ENCODE measurements around the gene PMPCA. TPM values are rescaled to one million over a fixed set of nuclear protein-coding genes. Genes with fewer than 3 reads are reported as not detected.

The PMPCA gene
- polyA plus RNA-seq, 1 donor (not counting 4 experiments of a cell fraction or from before 2014, with no cell fraction given): 85.9 TPM

GRCh38 chr9:136442265-136442664, 31.8 kb downstream of the PMPCA start:
- H3K9ac ChIP-seq (ENCODE audit: control insufficient read depth, extremely low read depth, insufficient read depth, low read length): no peak overlapping the region
- H4K20me1 ChIP-seq (ENCODE audit: control insufficient read depth, extremely low read depth, insufficient read depth, low read length): peaks cover 9% of the 10 kb centered on the region
- DNase-seq (ENCODE audit: low read depth, low spot score) (no peak), FAIRE-seq (no peak)
- no peak overlapping the region for H3K27ac ChIP-seq (ENCODE audit: control insufficient read depth, insufficient read depth, low read length)
- H3K9me3 ChIP-seq (ENCODE audit: control insufficient read depth, low read depth, low read length): no peaks in the 10 kb centered on the region
- H3K4me2 ChIP-seq (ENCODE audit: control insufficient read depth, extremely low read depth, insufficient read depth, low read depth, low read length): no peak overlapping the region
- peaks cover 23% of the 10 kb centered on the region for H3K79me2 ChIP-seq (ENCODE audit: control insufficient read depth, insufficient read depth, low read length)
- dilution Hi-C loops (cut with MboI; ENCODE audit: extremely low pct_ligation_motif_present, low sequenced_read_pairs): no loop called here
- no peaks in the 10 kb centered on the region for H3K9me1 ChIP-seq (ENCODE audit: control insufficient read depth, extremely low read depth, insufficient read depth, low read length)
- no peak for TF ChIP-seq EZH2 (IDR thresholded peaks at IDR 0.05; ENCODE audit: low read length)
- no peak for TF ChIP-seq CTCF (optimal IDR thresholded peaks at IDR 0.05 in 1 of 3, IDR thresholded peaks at IDR 0.05 in 1 of 3, conservative IDR thresholded peaks at IDR 0.05 in 1 of 3; ENCODE audit: extremely low read depth in 1 of 3, insufficient read depth in 2 of 3, low read length in 3 of 3)
- H3K4me3 ChIP-seq (ENCODE audit: control insufficient read depth in 2 of 3, extremely low read depth in 1 of 3, insufficient read depth in 2 of 3, low read depth in 1 of 3, low read length in 3 of 3): no peak overlapping the region
- no peaks in the 10 kb centered on the region for H3K27me3 ChIP-seq (ENCODE audit: control insufficient read depth, extremely low read depth, insufficient read depth, low read length)
- peaks cover 12% of the 10 kb centered on the region for H3K4me1 ChIP-seq (ENCODE audit: control insufficient read depth, extremely low read depth, insufficient read depth, low read length)
- peaks cover 44 to 49% of the 10 kb centered on the region in 2 experiments for H3K36me3 ChIP-seq (ENCODE audit: control insufficient read depth in 2 of 2, extremely low read depth in 1 of 2, insufficient read depth in 2 of 2, low read length in 2 of 2)
- H2AFZ ChIP-seq (ENCODE audit: control insufficient read depth, low read length): no peak overlapping the region

DNA sequence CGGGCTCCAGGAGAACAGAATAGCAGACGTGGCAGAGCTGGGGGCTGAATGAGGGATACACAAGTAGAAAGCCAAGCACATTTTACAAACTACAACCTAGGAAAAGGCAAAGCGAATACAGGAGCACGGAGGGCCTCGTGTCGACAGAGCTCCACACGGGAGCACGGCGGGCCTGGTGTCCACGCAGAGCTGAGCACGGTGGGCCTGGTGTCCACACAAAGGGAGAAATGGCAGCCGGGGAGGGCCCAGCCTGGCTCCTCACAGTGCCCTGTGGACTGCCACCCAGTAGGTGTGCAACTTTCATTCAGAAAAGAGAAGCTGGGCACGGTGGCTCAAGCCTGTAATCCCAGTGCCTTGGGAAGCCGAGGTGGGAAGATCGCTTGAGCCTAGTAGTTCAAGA, 32.6 kb downstream of the PMPCA start:
- H2AFZ ChIP-seq (ENCODE audit: control insufficient read depth, low read length): no peak overlapping the region
- TF ChIP-seq CTCF (optimal IDR thresholded peaks at IDR 0.05 in 1 of 3, IDR thresholded peaks at IDR 0.05 in 1 of 3, conservative IDR thresholded peaks at IDR 0.05 in 1 of 3; ENCODE audit: extremely low read depth in 1 of 3, insufficient read depth in 2 of 3, low read length in 3 of 3) (no peak), EZH2 (IDR thresholded peaks at IDR 0.05; ENCODE audit: low read length) (no peak)
- peaks cover 51 to 53% of the 10 kb centered on the region in 2 experiments for H3K36me3 ChIP-seq (ENCODE audit: control insufficient read depth in 2 of 2, extremely low read depth in 1 of 2, insufficient read depth in 2 of 2, low read length in 2 of 2)
- H3K9me3 ChIP-seq (ENCODE audit: control insufficient read depth, low read depth, low read length): no peaks in the 10 kb centered on the region
- H3K27me3 ChIP-seq (ENCODE audit: control insufficient read depth, extremely low read depth, insufficient read depth, low read length): no peaks in the 10 kb centered on the region
- no peak overlapping the region for H3K9ac ChIP-seq (ENCODE audit: control insufficient read depth, extremely low read depth, insufficient read depth, low read length)
- FAIRE-seq (no peak), DNase-seq (ENCODE audit: low read depth, low spot score) (no peak)
- H3K27ac ChIP-seq (ENCODE audit: control insufficient read depth, insufficient read depth, low read length): no peak overlapping the region
- H3K4me1 ChIP-seq (ENCODE audit: control insufficient read depth, extremely low read depth, insufficient read depth, low read length): peaks cover 4% of the 10 kb centered on the region
- H4K20me1 ChIP-seq (ENCODE audit: control insufficient read depth, extremely low read depth, insufficient read depth, low read length): peaks cover 5% of the 10 kb centered on the region
- no peak overlapping the region for H3K4me2 ChIP-seq (ENCODE audit: control insufficient read depth, extremely low read depth, insufficient read depth, low read depth, low read length)
- peaks cover 15% of the 10 kb centered on the region for H3K79me2 ChIP-seq (ENCODE audit: control insufficient read depth, insufficient read depth, low read length)
- no peaks in the 10 kb centered on the region for H3K9me1 ChIP-seq (ENCODE audit: control insufficient read depth, extremely low read depth, insufficient read depth, low read length)
- dilution Hi-C loops (cut with MboI; ENCODE audit: extremely low pct_ligation_motif_present, low sequenced_read_pairs): no loop called here
- no peak overlapping the region for H3K4me3 ChIP-seq (ENCODE audit: control insufficient read depth in 2 of 3, extremely low read depth in 1 of 3, insufficient read depth in 2 of 3, low read depth in 1 of 3, low read length in 3 of 3)

Measured in keratinocyte (primary cell).